HepG2 (cell line): ENCODE data around the gene STC2. TPM values are rescaled to one million over a fixed set of nuclear protein-coding genes. Genes with fewer than 3 reads are reported as not detected.

Experiments
- CBFB ChIP-seq: sonication (generic); formaldehyde crosslinking; IDR thresholded peaks from 2 replicates; pipeline ENCODE4 v1.4.0; 2020; ENCODE audit warnings: missing genetic modification reagents
- HNRNPUL1 ChIP-seq: fragments of 200-400 bp; formaldehyde crosslinking; IDR thresholded peaks from 2 replicates; pipeline ENCODE4 v1.6.1; 2017; ENCODE audit warnings: low read depth, mild to moderate bottlenecking, low read length, moderate library complexity
- IKZF1 ChIP-seq: fragments of 450-650 bp; IDR thresholded peaks from 2 replicates; pipeline ENCODE4 v1.7.1; 2016
- RFX5 ChIP-seq: IDR thresholded peaks from 2 replicates; pipeline ENCODE4 v1.6.1; 2011; ENCODE audit warnings: low read depth, low read length, improper control_type of control experiment
- RFXAP ChIP-seq: sonication (generic); formaldehyde crosslinking; IDR thresholded peaks from 2 replicates; pipeline ENCODE4 v1.4.0; 2020; ENCODE audit warnings: missing genetic modification reagents, borderline replicate concordance
- SNAPC2 ChIP-seq: sonication (generic); formaldehyde crosslinking; IDR thresholded peaks from 2 replicates; pipeline ENCODE4 v1.8.1; 2022; ENCODE audit warnings: mild to moderate bottlenecking, missing genetic modification reagents
- ZBTB1 ChIP-seq: sonication (generic); formaldehyde crosslinking; IDR thresholded peaks from 2 replicates; pipeline ENCODE4 v1.4.0; 2020; ENCODE audit warnings: missing genetic modification reagents, borderline replicate concordance
- ZNF235 ChIP-seq: sonication (generic); formaldehyde crosslinking; IDR thresholded peaks from 2 replicates; pipeline ENCODE4 v1.8.1; 2023; ENCODE audit warnings: mild to moderate bottlenecking, missing genetic modification reagents, borderline replicate concordance
- ZNF674 ChIP-seq: sonication (generic); formaldehyde crosslinking; IDR thresholded peaks from 2 replicates; pipeline ENCODE4 v1.5.0; 2020; ENCODE audit warnings: low read depth, mild to moderate bottlenecking, missing genetic modification reagents
- ZNF780A ChIP-seq: sonication (generic); formaldehyde crosslinking; IDR thresholded peaks from 2 replicates; pipeline ENCODE4 v1.8.0; 2022; ENCODE audit warnings: mild to moderate bottlenecking, missing genetic modification reagents, moderate library complexity
- ZNF83 ChIP-seq: sonication (generic); formaldehyde crosslinking; IDR thresholded peaks from 2 replicates; pipeline ENCODE4 v1.4.0; 2020; ENCODE audit warnings: missing genetic modification reagents, mild to moderate bottlenecking, borderline replicate concordance
- polyA plus RNA-seq, 8 experiments: library from polyadenylated mRNA; depleted of rRNA in 3 of 8; stranded (reverse) in 7 of 8; unstranded in 1 of 8; fragments of >200 nt; fragmentation: Illumina TruSeq in 4 of 8; extraction: Trizol in 4 of 8; gene quantifications; 2 replicates each; pipeline versions ENCODE4 v1.2.1 to v1.2.3, GENCODE V29; 2011 to 2016; ENCODE audit warnings: low read depth in 4 of 8, missing spikeins in 1 of 8, mixed read lengths in 1 of 8; ENCODE audit not compliant: insufficient read depth in 1 of 8
- total RNA-seq, 5 experiments: library from RNA; depleted of rRNA; stranded (reverse); fragments of >200 nt; fragmentation: Illumina TruSeq; extraction: Trizol; gene quantifications; 2 replicates each; pipeline ENCODE4 v1.2.3, GENCODE V29; 2016; ENCODE audit warnings: low read depth in 1 of 5
- TF ChIP-seq, protein P1 (sequence below): sonication (generic); formaldehyde crosslinking; IDR thresholded peaks from 2 replicates; pipeline ENCODE4 v1.4.0; 2020; ENCODE audit warnings: missing genetic modification reagents
- TF ChIP-seq, protein P2 (sequence below): sonication (generic); formaldehyde crosslinking; IDR thresholded peaks from 2 replicates; pipeline ENCODE4 v1.4.0; 2020; ENCODE audit warnings: missing genetic modification reagents, borderline replicate concordance
- TF ChIP-seq, protein P3 (sequence below): sonication (generic); formaldehyde crosslinking; IDR thresholded peaks from 2 replicates; pipeline ENCODE4 v1.4.0; 2020; ENCODE audit warnings: missing genetic modification reagents

The STC2 gene
- total and polyA plus RNA-seq, 2 of the 13 experiments (the other 11 are each of a cell fraction or from before 2014, with no cell fraction given), result 27.1 to 69.2 TPM

DNA sequence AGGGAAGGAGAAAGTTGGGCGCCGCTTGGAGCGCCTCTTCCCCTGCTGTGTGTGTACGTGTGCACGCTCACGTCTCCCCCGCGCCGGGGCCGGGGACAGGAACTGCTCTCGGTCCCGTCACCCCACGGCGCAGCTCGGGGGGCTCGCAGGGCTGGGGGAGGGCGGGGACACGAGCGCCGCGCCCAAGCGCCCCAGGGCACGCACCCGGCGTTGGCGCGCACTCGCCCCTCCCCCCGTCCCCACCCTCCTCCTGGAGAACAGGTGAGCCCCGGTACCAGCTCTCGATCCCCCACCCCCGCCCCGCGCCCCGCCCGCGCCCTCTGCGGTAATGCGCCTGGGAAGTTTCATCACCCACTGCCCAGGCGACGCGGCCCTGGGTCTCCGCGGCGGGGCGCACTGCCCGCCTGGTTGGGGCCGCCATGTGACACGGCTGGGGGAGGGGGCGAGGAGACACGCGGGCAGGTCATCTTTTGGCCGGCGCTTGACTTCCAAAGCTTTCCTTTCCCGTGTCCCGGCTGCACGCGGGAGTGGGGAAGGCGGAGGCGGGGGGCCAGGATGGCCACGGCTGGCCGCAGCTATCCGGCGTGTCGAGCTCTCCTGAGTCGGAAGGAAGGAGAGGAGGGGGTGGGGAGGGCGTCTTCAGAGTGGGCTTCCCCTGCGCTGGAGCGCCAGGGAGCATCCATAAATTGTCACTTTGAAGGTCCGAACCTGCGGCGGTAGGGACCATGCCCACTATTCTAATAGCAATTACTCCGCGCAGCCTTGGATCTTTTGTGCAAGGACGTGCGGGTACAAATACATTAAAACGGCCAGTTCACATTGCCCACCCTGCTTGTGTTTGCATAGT is 1.5 kb upstream of the STC2 start (continued):
- TF ChIP-seq, protein P1, sequence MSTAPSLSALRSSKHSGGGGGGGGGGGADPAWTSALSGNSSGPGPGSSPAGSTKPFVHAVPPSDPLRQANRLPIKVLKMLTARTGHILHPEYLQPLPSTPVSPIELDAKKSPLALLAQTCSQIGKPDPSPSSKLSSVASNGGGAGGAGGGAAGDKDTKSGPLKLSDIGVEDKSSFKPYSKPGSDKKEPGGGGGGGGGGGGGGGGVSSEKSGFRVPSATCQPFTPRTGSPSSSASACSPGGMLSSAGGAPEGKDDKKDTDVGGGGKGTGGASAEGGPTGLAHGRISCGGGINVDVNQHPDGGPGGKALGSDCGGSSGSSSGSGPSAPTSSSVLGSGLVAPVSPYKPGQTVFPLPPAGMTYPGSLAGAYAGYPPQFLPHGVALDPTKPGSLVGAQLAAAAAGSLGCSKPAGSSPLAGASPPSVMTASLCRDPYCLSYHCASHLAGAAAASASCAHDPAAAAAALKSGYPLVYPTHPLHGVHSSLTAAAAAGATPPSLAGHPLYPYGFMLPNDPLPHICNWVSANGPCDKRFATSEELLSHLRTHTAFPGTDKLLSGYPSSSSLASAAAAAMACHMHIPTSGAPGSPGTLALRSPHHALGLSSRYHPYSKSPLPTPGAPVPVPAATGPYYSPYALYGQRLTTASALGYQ (CRISPR knock-in tag), result peak; percentile 69; the same call in 1 of the 2 replicates
- TF ChIP-seq, protein P2, sequence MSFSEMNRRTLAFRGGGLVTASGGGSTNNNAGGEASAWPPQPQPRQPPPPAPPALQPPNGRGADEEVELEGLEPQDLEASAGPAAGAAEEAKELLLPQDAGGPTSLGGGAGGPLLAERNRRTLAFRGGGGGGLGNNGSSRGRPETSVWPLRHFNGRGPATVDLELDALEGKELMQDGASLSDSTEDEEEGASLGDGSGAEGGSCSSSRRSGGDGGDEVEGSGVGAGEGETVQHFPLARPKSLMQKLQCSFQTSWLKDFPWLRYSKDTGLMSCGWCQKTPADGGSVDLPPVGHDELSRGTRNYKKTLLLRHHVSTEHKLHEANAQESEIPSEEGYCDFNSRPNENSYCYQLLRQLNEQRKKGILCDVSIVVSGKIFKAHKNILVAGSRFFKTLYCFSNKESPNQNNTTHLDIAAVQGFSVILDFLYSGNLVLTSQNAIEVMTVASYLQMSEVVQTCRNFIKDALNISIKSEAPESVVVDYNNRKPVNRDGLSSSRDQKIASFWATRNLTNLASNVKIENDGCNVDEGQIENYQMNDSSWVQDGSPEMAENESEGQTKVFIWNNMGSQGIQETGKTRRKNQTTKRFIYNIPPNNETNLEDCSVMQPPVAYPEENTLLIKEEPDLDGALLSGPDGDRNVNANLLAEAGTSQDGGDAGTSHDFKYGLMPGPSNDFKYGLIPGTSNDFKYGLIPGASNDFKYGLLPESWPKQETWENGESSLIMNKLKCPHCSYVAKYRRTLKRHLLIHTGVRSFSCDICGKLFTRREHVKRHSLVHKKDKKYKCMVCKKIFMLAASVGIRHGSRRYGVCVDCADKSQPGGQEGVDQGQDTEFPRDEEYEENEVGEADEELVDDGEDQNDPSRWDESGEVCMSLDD, result peak; percentile 94; the same call in 1 of the 2 replicates
- TF ChIP-seq RFXAP (CRISPR knock-in tag) (no peak; the same call in 1 of the 2 replicates), RFX5 (no peak), SNAPC2 (CRISPR knock-in tag) (no peak), ZNF83 (CRISPR knock-in tag) (no peak), ZNF235 (CRISPR knock-in tag) (no peak), HNRNPUL1 (no peak), IKZF1 (no peak), CBFB (CRISPR knock-in tag) (peak; percentile 34; the same call in 1 of the 2 replicates), ZNF780A (CRISPR knock-in tag) (no peak), ZBTB1 (no peak), ZNF674 (CRISPR knock-in tag) (no peak)
- TF ChIP-seq, protein P3, sequence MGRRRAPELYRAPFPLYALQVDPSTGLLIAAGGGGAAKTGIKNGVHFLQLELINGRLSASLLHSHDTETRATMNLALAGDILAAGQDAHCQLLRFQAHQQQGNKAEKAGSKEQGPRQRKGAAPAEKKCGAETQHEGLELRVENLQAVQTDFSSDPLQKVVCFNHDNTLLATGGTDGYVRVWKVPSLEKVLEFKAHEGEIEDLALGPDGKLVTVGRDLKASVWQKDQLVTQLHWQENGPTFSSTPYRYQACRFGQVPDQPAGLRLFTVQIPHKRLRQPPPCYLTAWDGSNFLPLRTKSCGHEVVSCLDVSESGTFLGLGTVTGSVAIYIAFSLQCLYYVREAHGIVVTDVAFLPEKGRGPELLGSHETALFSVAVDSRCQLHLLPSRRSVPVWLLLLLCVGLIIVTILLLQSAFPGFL, result no peak
- TF ChIP-seq, all 625 proteins: peak for 209
